HG03521 (cell line): ENCODE results near the gene P3H3.

Source experiments
- ATAC-seq: cut with Tn5 transposase; IDR thresholded peaks from one replicate; pipeline ENCODE4 v1.9.1; 2021; ENCODE audit warnings: mild to moderate bottlenecking, moderate library complexity; ENCODE audit not compliant: unreplicated experiment

Gene P3H3

GRCh38 chr12:6799147-6799546 is 29.1 kb upstream of the P3H3 start:
- no peak for ATAC-seq

GRCh38 chr12:6807170-6807569 is 21.0 kb upstream of the P3H3 start:
- no peak for ATAC-seq

- no peak for ATAC-seq
Measured at GRCh38 chr12:6809056-6809455, 19.2 kb upstream of the P3H3 start.

GRCh38 chr12:6810758-6811157 is 17.4 kb upstream of the P3H3 start:
- no peak for ATAC-seq

GRCh38 chr12:6813363-6813762 is 14.8 kb upstream of the P3H3 start:
- no peak for ATAC-seq

- no peak for ATAC-seq
Measured at GRCh38 chr12:6816598-6816997, 11.6 kb upstream of the P3H3 start.

- ATAC-seq = no peak
Measured at GRCh38 chr12:6817098-6817497, 11.1 kb upstream of the P3H3 start.

- no peak for ATAC-seq
Measured at GRCh38 chr12:6817662-6818157, 10.5 kb upstream of the P3H3 start.

GRCh38 chr12:6818222-6818621 is 10.0 kb upstream of the P3H3 start:
- no peak for ATAC-seq

GRCh38 chr12:6818645-6819044 is 9.6 kb upstream of the P3H3 start:
- ATAC-seq = no peak

GRCh38 chr12:6819106-6820030 is 8.8 kb upstream of the P3H3 start:
- ATAC-seq = no peak

GRCh38 chr12:6820166-6820565 is 8.0 kb upstream of the P3H3 start:
- no peak for ATAC-seq

- no peak for ATAC-seq
Measured at GRCh38 chr12:6821591-6822425, 6.4 kb upstream of the P3H3 start, which contains the start of gene GPR162. GPR162 (plus strand) TSS chr12:6821821; CDS start chr12:6823899, 2,078 bp downstream.

- ATAC-seq = no peak
Measured at GRCh38 chr12:6822426-6823135, 5.6 kb upstream of the P3H3 start.

GRCh38 chr12:6823182-6824084 is 4.8 kb upstream of the P3H3 start:
- ATAC-seq = no peak

- no peak for ATAC-seq
Measured at GRCh38 chr12:6824085-6824775, 4.0 kb upstream of the P3H3 start.

GRCh38 chr12:6824901-6825381 is 3.3 kb upstream of the P3H3 start:
- ATAC-seq = no peak

GRCh38 chr12:6825398-6826124 is 2.6 kb upstream of the P3H3 start:
- no peak for ATAC-seq
